ENCODE results near the gene DUSP16. TPM values are rescaled to one million over a fixed set of nuclear protein-coding genes. Genes with fewer than 3 reads are reported as not detected.
"Not testable (repeated sequence)": the region's sequence is repeated elsewhere in the genome, so short reads cannot be mapped to it uniquely, and the experiment has no call there.

DUSP16 gene
- total RNA-seq, 2 experiments from 2014 or later = 45.7 to 47.2 TPM

DNA sequence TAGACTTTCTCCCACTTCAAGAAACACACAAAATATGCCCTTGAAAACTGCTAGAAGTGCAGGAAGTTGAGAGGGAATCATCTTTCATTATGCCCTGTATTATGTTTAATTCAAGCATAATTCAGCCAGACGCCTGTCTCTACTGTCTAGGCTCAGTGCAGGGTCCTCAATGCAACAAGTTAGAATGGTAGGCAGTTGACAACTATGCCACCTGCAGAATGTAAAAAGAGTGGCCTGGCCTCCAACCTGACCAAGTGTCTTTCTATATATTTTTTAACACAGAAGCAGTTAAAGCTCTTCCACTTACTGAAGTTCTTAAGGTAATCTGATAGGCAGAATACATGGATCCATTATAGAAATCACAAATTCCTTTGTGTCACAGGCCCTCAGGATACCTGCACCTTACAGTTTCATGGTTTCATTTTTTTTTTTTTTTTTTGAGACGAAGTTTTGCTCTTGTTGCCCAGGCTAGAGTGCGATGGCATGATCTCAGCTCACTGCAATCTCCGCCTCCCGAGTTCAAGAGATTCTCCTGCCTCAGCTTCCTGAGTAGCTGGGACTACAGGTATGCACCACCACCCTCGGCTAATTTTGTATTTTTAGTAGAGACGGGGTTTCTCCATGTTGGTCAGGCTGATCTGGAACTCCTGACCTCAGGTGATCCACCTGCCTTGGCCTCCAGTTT lies 60.4 kb downstream of the DUSP16 start:
- H3K4me1 Mint-ChIP-seq (ENCODE audit: low read depth) = peaks cover 58% of the 10 kb centered on the region
- not testable (repeated sequence) for DNase-seq

DNA sequence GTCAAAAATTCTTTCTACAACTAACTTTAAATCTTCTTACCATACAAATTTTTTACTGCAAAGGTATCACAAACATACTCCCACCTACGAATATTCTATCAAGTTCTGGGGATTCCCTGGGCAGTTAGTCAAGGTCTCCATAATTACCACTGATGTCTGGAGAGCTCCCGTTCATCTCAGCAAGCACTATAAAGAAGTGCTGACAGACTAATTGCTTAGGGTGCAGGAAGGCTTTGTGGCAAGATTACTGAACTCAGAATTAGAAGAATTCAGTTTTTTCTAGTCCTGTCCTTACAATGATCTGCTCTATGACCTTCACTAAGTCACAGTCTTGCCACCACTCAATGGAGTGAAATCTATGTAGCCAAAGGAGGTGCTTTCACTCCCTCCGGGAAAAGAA lies 61.5 kb downstream of the DUSP16 start:
- CTCF ChIA-PET = no interaction called here
- no peaks in the 10 kb centered on the region for H3K27me3 Mint-ChIP-seq (ENCODE audit: low read depth)
- peak overlapping the region; percentile 51 for H3K27ac Mint-ChIP-seq
- peaks cover 55% of the 10 kb centered on the region for H3K4me1 Mint-ChIP-seq (ENCODE audit: low read depth)
- no peak overlapping the region for H3K4me3 Mint-ChIP-seq
- intact Hi-C loops (cut with micrococcal nuclease) = loop anchor here (1.0 kb wide), 1 partner anchor 8 kb away; no protein-coding TSS in a partner anchor
- H3K9me3 Mint-ChIP-seq = no peaks in the 10 kb centered on the region
- H3K36me3 Mint-ChIP-seq (ENCODE audit: low read depth) = peaks cover 9% of the 10 kb centered on the region
- no peak for DNase-seq

More for the DNA sequence above, 60.4 kb downstream of the DUSP16 start:
- peak overlapping the region; percentile 93 for H3K27ac Mint-ChIP-seq
- H3K9me3 Mint-ChIP-seq; H3K36me3 Mint-ChIP-seq (ENCODE audit: low read depth); H3K4me3 Mint-ChIP-seq; H3K27me3 Mint-ChIP-seq (ENCODE audit: low read depth); intact Hi-C loops (cut with micrococcal nuclease): not testable (repeated sequence)
- CTCF ChIA-PET = interaction anchor here (0.7 kb wide), 1 partner anchor 212 kb away, joined by 3 read pairs; no protein-coding TSS in a partner anchor

DNA sequence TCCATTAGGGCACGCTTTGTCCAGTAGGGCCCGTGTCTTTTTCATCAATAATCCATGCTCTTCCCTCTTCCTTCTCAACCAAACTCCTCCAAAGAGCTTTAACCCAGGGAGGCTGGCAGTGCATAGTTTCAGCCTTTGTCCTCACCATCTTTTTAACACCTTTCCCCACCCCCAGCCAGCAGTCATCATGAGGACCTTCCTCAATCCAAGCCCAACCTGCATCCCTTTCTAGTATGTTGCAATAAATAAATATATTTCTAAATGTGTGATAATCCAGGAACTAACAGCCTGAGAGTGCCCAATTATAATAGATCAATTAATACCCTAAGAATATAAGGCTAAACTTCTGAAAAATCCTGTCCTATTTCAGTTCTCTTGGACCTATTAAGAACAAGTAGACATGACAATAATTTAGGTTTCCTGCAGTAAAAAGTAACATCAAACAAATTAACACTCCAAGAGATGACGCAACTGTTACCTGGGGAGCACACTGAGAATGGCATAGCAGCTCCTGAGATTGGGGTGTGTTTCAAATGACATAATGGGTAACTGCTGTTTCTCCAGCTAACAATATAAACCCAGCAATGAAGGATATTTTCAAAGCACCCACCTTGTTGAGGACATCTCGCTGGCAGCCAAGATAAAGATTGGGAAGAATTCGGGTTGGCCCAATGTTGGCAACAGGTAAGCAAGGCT lies 62.6 kb downstream of the DUSP16 start:
- CTCF ChIA-PET = interaction anchor here (1.1 kb wide), 1 partner anchor 63 kb away, joined by 3 read pairs; no protein-coding TSS in a partner anchor
- intact Hi-C loops (cut with micrococcal nuclease) = no loop called here
- no peak for DNase-seq
- Mint-ChIP-seq H3K4me1 (ENCODE audit: low read depth) (peaks cover 48% of the 10 kb centered on the region), H3K4me3 (no peak overlapping the region), H3K27ac (no peak overlapping the region), H3K9me3 (no peaks in the 10 kb centered on the region), H3K27me3 (ENCODE audit: low read depth) (no peaks in the 10 kb centered on the region), H3K36me3 (ENCODE audit: low read depth) (peaks cover 9% of the 10 kb centered on the region)

DNA sequence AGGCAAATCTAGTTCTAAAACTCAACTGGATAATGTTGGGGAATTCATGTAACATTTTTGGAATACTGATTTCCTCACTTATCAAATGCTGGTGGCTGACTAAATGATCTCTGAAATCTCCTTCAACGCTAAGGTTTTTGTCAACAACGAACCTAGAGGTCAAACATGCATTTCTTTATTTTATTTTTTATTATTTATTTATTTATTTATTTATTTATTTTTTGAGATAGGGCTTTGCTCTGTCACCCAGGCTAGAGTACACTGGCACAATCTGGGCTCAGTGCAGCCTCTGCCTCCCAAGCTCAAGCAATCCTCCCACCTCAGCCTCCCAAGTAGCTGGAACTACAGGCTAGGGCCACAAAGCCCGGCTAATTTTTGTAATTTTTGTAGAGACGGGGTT lies 64.5 kb downstream of the DUSP16 start:
- CTCF ChIA-PET = no interaction called here
- intact Hi-C loops (cut with micrococcal nuclease) = no loop called here
- DNase-seq = no peak
- H3K4me1 Mint-ChIP-seq (ENCODE audit: low read depth) = peaks cover 32% of the 10 kb centered on the region
- no peak overlapping the region for H3K4me3 Mint-ChIP-seq
- H3K27ac Mint-ChIP-seq = no peak overlapping the region
- H3K9me3 Mint-ChIP-seq = no peaks in the 10 kb centered on the region
- peaks cover 9% of the 10 kb centered on the region for H3K36me3 Mint-ChIP-seq (ENCODE audit: low read depth)
- no peaks in the 10 kb centered on the region for H3K27me3 Mint-ChIP-seq (ENCODE audit: low read depth)

DNA sequence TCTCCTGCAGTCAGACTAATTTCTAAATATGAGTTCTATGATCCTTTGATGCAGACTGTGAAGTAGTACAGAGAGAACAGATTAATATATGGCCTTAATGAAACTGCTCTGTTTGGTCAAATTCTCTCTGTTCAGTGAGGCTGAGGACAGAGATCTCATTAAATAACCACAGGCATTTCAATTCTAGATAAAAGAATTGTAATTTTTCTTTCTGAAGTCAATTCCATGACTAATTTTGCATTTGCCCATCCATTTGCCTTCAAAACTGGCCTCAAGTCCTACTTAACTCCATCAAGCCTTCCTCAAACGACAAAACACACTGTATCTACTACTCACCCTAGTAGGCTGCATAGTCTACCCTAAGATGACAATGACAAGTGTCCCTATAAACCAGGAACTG lies 67.1 kb downstream of the DUSP16 start:
- DNase-seq = no peak
- no peak overlapping the region for H3K4me3 Mint-ChIP-seq
- H3K27me3 Mint-ChIP-seq (ENCODE audit: low read depth) = no peaks in the 10 kb centered on the region
- H3K4me1 Mint-ChIP-seq (ENCODE audit: low read depth) = peaks cover 10% of the 10 kb centered on the region
- no peak overlapping the region for H3K27ac Mint-ChIP-seq
- H3K36me3 Mint-ChIP-seq (ENCODE audit: low read depth) = peaks cover 6% of the 10 kb centered on the region
- CTCF ChIA-PET = interaction anchor here (0.6 kb wide), 1 partner anchor 171 kb away, joined by 3 read pairs; no protein-coding TSS in a partner anchor
- H3K9me3 Mint-ChIP-seq = no peaks in the 10 kb centered on the region
- intact Hi-C loops (cut with micrococcal nuclease) = no loop called here

DNA sequence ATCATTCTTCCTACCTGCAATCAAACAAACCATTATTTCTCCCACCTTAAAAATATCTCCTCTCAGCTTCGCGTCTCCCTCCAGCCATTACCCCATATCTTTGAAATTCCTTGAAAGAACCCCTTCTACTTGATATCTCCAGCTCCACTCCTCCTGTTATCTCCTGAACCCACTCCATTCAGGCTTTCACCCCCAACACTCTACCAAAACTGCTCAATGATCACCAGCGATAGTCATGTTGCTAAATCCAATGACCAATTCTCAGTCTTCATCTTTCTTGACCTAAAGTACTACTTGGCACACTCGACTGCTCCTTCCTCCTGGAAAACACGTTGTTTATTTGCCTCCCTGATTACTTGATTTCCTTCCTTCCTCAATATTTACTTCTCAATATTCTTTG lies 70.1 kb downstream of the DUSP16 start:
- intact Hi-C loops (cut with micrococcal nuclease) = no loop called here
- no peak for DNase-seq
- H3K36me3 Mint-ChIP-seq (ENCODE audit: low read depth) = peaks cover 5% of the 10 kb centered on the region
- H3K27me3 Mint-ChIP-seq (ENCODE audit: low read depth) = no peaks in the 10 kb centered on the region
- H3K9me3 Mint-ChIP-seq = no peaks in the 10 kb centered on the region
- H3K4me3 Mint-ChIP-seq = no peak overlapping the region
- H3K27ac Mint-ChIP-seq = no peak overlapping the region
- CTCF ChIA-PET = no interaction called here
- H3K4me1 Mint-ChIP-seq (ENCODE audit: low read depth) = peaks cover 16% of the 10 kb centered on the region

DNA sequence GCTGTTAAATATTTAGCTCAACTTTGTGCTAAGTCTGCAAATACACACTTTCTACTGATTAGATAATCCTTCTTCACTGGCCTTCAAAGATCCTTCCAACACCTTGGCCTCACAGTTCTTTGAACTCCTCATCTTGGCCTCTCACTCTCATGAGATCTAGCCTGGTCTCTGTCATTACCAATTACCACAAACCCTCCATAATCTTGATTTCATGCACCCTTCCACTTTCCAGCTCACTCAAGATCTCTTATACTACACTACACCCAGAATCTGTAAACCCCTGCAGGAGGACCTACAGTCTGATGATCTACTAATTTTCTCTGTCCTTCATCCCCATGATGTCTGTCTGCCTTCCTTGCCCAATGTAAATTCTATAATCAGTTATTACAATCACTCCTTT lies 71.1 kb downstream of the DUSP16 start:
- peaks cover 19% of the 10 kb centered on the region for H3K4me1 Mint-ChIP-seq (ENCODE audit: low read depth)
- H3K27ac Mint-ChIP-seq = no peak overlapping the region
- intact Hi-C loops (cut with micrococcal nuclease) = no loop called here
- DNase-seq = no peak
- CTCF ChIA-PET = interaction anchor here (0.7 kb wide), 1 partner anchor 1321 kb away, joined by 3 read pairs; the partner anchor contains the start of gene SMIM10L1
- no peaks in the 10 kb centered on the region for H3K27me3 Mint-ChIP-seq (ENCODE audit: low read depth)
- peaks cover 3% of the 10 kb centered on the region for H3K36me3 Mint-ChIP-seq (ENCODE audit: low read depth)
- no peak overlapping the region for H3K4me3 Mint-ChIP-seq
- no peaks in the 10 kb centered on the region for H3K9me3 Mint-ChIP-seq

DNA sequence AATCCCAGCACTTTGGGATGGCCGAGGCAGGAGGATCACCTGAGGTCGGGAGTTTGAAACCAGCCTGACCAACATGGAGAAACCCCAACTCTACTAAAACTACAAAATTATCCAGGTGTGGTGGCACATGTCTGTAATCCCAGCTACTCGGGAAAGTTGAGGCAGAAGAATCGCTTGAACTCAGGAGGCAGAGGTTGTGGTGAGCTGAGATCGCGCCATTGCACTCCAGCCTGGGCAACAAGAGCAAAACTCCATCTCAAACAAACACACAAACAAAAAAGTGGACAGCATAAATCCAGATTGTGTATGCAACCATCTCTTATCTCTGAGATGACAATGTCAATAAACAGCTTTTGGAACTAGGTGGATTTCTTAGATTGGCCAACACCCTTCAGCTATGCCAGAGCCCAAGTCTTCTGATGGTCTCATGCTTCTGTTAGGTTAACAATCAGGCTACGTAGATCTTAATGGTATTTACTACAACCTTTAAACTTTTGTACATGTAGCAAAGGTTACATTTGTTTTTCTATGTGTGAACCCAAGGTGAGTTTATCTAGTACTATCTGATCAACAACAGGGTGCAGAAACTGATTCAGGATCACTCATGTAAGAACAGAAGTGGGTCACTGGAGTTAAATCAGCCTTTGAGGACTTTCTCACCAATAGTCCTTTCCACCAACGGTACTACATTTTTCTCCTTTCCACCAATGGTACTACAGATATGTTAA lies 73.7 kb downstream of the DUSP16 start:
- DNase-seq = no peak
- Mint-ChIP-seq H3K9me3 (no peaks in the 10 kb centered on the region), H3K27ac (no peak overlapping the region), H3K27me3 (ENCODE audit: low read depth) (no peaks in the 10 kb centered on the region), H3K4me1 (ENCODE audit: low read depth) (peaks cover 21% of the 10 kb centered on the region), H3K36me3 (ENCODE audit: low read depth) (peaks cover 9% of the 10 kb centered on the region), H3K4me3 (no peak overlapping the region)
- CTCF ChIA-PET = no interaction called here
- intact Hi-C loops (cut with micrococcal nuclease) = no loop called here

DNA sequence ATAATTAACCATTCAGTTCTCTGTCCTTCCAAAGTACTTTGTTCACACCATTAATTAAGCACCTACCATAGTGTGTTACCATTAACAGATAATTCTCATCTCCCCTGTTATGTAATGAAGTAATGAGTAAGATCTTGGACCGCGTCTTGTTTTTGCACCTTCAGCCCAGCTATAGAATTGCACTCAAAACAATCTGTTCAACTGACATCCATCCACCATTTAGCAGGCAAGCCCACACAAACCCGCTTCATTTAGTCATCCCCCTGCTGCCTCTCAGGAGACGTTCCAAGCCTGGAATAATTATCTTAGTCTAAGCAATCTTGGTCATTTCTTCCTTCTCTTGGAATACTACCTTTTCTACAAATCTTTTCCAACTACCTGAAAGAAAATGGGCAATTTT lies 74.4 kb downstream of the DUSP16 start:
- peaks cover 14% of the 10 kb centered on the region for H3K36me3 Mint-ChIP-seq (ENCODE audit: low read depth)
- CTCF ChIA-PET = interaction anchor here (1.0 kb wide), 1 partner anchor 26 kb away, joined by 3 read pairs; no protein-coding TSS in a partner anchor
- no peak for DNase-seq
- intact Hi-C loops (cut with micrococcal nuclease) = no loop called here
- H3K27me3 Mint-ChIP-seq (ENCODE audit: low read depth) = no peaks in the 10 kb centered on the region
- H3K9me3 Mint-ChIP-seq = no peaks in the 10 kb centered on the region
- no peak overlapping the region for H3K4me3 Mint-ChIP-seq
- peaks cover 26% of the 10 kb centered on the region for H3K4me1 Mint-ChIP-seq (ENCODE audit: low read depth)
- H3K27ac Mint-ChIP-seq = no peak overlapping the region

DNA sequence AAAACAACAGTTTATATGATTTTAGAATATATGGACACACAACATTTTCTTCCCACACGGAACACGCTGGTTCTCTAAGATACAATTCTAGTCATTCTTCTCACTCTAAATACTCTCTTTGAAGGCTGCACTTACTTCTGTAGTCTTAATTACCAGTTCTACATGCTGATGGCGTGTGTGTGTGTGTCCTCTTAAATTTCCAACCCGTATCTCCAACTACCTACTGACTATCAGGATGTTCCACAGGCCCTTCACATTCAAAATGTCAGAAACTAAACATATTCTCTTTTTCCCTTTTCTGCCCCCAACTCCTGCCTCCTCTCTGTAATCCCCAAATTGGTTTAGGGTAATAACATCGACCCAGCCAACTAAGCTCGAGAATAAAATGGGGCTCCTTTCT lies 75.2 kb downstream of the DUSP16 start:
- intact Hi-C loops (cut with micrococcal nuclease) = no loop called here
- CTCF ChIA-PET = interaction anchor here (0.8 to 1.0 kb wide), 3 partner anchors 25 to 228 kb away, joined by 3 read pairs; no protein-coding TSS in a partner anchor

DNA sequence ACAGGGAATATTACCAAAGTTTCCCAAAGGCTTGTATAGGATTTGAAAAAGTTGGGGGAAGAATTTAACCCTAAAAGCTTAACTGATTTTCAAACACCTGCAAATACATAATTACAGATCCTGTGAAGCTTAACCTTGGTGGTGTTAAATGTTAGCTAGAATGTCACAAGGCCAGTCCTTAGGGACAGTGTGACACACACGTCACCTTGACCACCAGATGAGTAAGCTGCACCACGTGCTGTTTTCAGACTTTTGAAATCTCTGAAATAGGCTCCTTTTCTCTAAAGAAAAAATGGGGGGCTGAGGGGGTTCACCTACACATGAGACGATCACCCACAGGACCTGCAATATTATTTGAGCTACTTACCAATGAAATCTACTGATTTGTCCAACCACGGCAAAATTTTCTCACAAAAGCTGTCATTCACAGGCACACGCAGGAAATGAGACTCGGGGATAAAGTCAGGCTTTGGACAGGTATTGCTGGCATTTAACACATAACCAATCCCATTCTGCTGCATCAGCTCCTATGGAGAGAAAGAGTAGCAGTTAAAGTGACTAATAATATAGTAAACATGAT lies 75.9 kb downstream of the DUSP16 start:
- H3K27ac Mint-ChIP-seq = peak overlapping the region; percentile 48
- no peaks in the 10 kb centered on the region for H3K9me3 Mint-ChIP-seq
- no peaks in the 10 kb centered on the region for H3K27me3 Mint-ChIP-seq (ENCODE audit: low read depth)
- peaks cover 20% of the 10 kb centered on the region for H3K36me3 Mint-ChIP-seq (ENCODE audit: low read depth)
- no peak overlapping the region for H3K4me3 Mint-ChIP-seq
- H3K4me1 Mint-ChIP-seq (ENCODE audit: low read depth) = peaks cover 39% of the 10 kb centered on the region
- no peak for DNase-seq
- CTCF ChIA-PET = interaction anchor here (0.8 to 1.0 kb wide), 2 partner anchors 110 to 229 kb away, joined by 3 read pairs; no protein-coding TSS in a partner anchor
- intact Hi-C loops (cut with micrococcal nuclease) = no loop called here

More for the DNA sequence above, 75.2 kb downstream of the DUSP16 start:
- H3K9me3 Mint-ChIP-seq = no peaks in the 10 kb centered on the region
- peaks cover 18% of the 10 kb centered on the region for H3K36me3 Mint-ChIP-seq (ENCODE audit: low read depth)
- peaks cover 33% of the 10 kb centered on the region for H3K4me1 Mint-ChIP-seq (ENCODE audit: low read depth)
- H3K27ac Mint-ChIP-seq = peak overlapping the region; percentile 20
- no peak for DNase-seq
- H3K27me3 Mint-ChIP-seq (ENCODE audit: low read depth) = no peaks in the 10 kb centered on the region
- no peak overlapping the region for H3K4me3 Mint-ChIP-seq

DNA sequence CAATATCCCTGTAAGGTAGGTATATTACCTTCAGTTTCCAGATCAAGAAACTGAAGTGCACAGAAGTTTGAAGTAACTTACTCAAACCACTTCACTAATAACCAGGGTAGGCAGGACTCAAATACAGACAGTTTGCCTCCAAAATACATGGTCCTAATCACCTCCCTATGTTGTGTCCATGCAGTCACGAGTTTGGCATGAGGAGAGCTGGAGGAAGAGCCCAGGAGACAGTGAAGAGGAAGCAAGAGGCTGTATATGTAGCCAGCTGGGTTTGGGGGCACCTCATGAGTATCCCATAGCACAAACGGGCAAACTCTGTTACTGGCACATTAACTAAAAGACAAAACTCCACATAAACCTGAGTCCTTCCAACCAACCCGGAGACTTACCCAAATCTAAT lies 79.2 kb downstream of the DUSP16 start:
- intact Hi-C loops (cut with micrococcal nuclease) = loop anchor here (2.0 to 5.0 kb wide), 3 partner anchors 107 to 234 kb away; partner anchors contain the start of gene CDKN1B

More for the DNA sequence above, 79.2 kb downstream of the DUSP16 start:
- Mint-ChIP-seq H3K27ac (peak overlapping the region; percentile 86), H3K4me3 (peak overlapping the region; percentile 49), H3K27me3 (ENCODE audit: low read depth) (no peaks in the 10 kb centered on the region), H3K9me3 (no peaks in the 10 kb centered on the region), H3K36me3 (ENCODE audit: low read depth) (peaks cover 40% of the 10 kb centered on the region), H3K4me1 (ENCODE audit: low read depth) (peaks cover 68% of the 10 kb centered on the region)
- CTCF ChIA-PET = interaction anchor here (1.0 kb wide), 1 partner anchor 20 kb away, joined by 4 read pairs; no protein-coding TSS in a partner anchor
- DNase-seq = no peak
